Spleen (tissue), 11 donors: ENCODE measurements around the gene SLC22A9. TPM values are rescaled to one million over a fixed set of nuclear protein-coding genes. Genes with fewer than 3 reads are reported as not detected.

Experiments used
- DNase-seq: peaks from one replicate; pipeline ENCODE4 v3.0.0-alpha.2; 2020
- H3K27ac ChIP-seq, 8 donors: fragments of 200-600 bp; sonication (generic) in 7 of 8; 1 replicate in 4 of 8; 2 replicates in 4 of 8; pipeline versions ENCODE4 v1.5.0 to v1.8.0; 2016 to 2021; ENCODE audit warnings: inconsistent platforms in 4 of 8, mild to moderate bottlenecking in 4 of 8, moderate library complexity in 1 of 8
- H3K27me3 ChIP-seq, 7 donors: fragments of 200-600 bp; sonication (generic) in 6 of 7; replicated peaks in 1 of 7; 1 replicate in 4 of 7; 2 replicates in 3 of 7; pipeline versions ENCODE4 v1.5.0 to v1.8.0; 2016 to 2021; ENCODE audit warnings: inconsistent platforms in 3 of 7, mild to moderate bottlenecking in 1 of 7
- H3K36me3 ChIP-seq, 6 donors: fragments of 200-600 bp; sonication (generic) in 5 of 6; 1 replicate in 4 of 6; 2 replicates in 2 of 6; pipeline versions ENCODE4 v1.5.0 to v1.8.0; 2016 to 2021; ENCODE audit warnings: inconsistent platforms in 2 of 6
- H3K4me1 ChIP-seq, 6 donors: fragments of 200-600 bp; sonication (generic) in 5 of 6; 1 replicate in 3 of 6; 2 replicates in 3 of 6; pipeline versions ENCODE4 v1.5.0 to v1.8.0; 2016 to 2021; ENCODE audit warnings: inconsistent platforms in 3 of 6
- H3K4me3 ChIP-seq, 8 donors: fragments of 200-600 bp; sonication (generic) in 7 of 8; 1 replicate in 4 of 8; 2 replicates in 4 of 8; pipeline versions ENCODE4 v1.5.0 to v1.8.0; 2016 to 2021; ENCODE audit warnings: inconsistent platforms in 4 of 8, mild to moderate bottlenecking in 4 of 8, moderate library complexity in 2 of 8
- H3K9me3 ChIP-seq, 8 donors: fragments of 200-600 bp; sonication (generic) in 7 of 8; 1 replicate in 4 of 8; 2 replicates in 4 of 8; pipeline versions ENCODE4 v1.5.0 to v1.8.0; 2016 to 2021; ENCODE audit warnings: inconsistent platforms in 4 of 8
- POLR2A ChIP-seq, 3 donors: fragments of 450-650 bp; IDR thresholded peaks; one replicate each; pipeline ENCODE4 v1.5.1; 2017; ENCODE audit warnings: antibody characterized with exemption in 3 of 3, mild to moderate bottlenecking in 1 of 3
- POLR2AphosphoS5 ChIP-seq, 3 donors: sonication (generic); formaldehyde crosslinking; IDR thresholded peaks; one replicate each; pipeline ENCODE4 v1.5.1; 2017; ENCODE audit warnings: antibody characterized with exemption in 3 of 3
- WGBS, 5 donors: extraction: QIAGEN DNeasy Blood & Tissue Kit in 3 of 5; methylation state at CpG; one replicate each; pipeline versions ENCODE4 v1.1.5 to v1.1.7; 2013 to 2018; 5-methylcytosine and 5-hydroxymethylcytosine counted together
- intact Hi-C: fragments of 100-400 bp; cut with DNase I; formaldehyde crosslinking; loops from one replicate; pipeline ENCODE4 v1.15.0; 2023; ENCODE audit warnings: low total_unique reads
- polyA plus RNA-seq, 3 donors: library from polyadenylated mRNA; stranded (reverse); fragments of 200-250 nt; gene quantifications; one replicate each; pipeline ENCODE4 v1.2.1, GENCODE V29; 2013
- total RNA-seq, 7 donors: library from RNA; depleted of rRNA in 3 of 7; stranded (reverse); fragments of >200 nt in 3 of 7; fragmentation: NEBNext Ultra II Directional in 4 of 7; extraction: Animal tissue kit (Norgen Biotek cat#: 25700) in 4 of 7; gene quantifications; one replicate each; pipeline versions ENCODE4 v1.1.0 to v1.2.1, GENCODE V29; 2016 to 2021
- TF ChIP-seq, protein P1 (sequence below), 11 experiments: fragments of 200-600 bp in 7 of 11; fragments of 450-650 bp in 4 of 11; sonication (generic) in 4 of 11; IDR thresholded peaks in 8 of 11; conservative IDR thresholded peaks in 3 of 11; 1 replicate in 7 of 11; 2 replicates in 4 of 11; pipeline versions ENCODE4 v1.4.0 to v1.8.0; 2016 to 2021; ENCODE audit warnings: antibody characterized with exemption in 11 of 11, inconsistent platforms in 4 of 11, mild to moderate bottlenecking in 1 of 11
- donor health status: healthy with polysubstance abuse.
- donor health status: DM: no; HTN: no; CAD: no; lungs with moderate emphysema.
- donor health status: DM: no; HTN: no; CAD: no.
- donor health status: Bipolar disorder and iron deficiency.
- donor health status: healthy.
- donor health status: DM: no; HTN: no; CAD: no.
- donor health status: DM: yes; HTN: yes; CAD: no.

The SLC22A9 gene
- total and polyA plus RNA-seq, 10 donors = 0.06 TPM; not detected in 9

GRCh38 chr11:63404161-63404935 is 34.8 kb downstream of the SLC22A9 start:
- intact Hi-C loops = no loop called here
- H3K27ac ChIP-seq = no peak overlapping the region
- TF ChIP-seq, protein P1, sequence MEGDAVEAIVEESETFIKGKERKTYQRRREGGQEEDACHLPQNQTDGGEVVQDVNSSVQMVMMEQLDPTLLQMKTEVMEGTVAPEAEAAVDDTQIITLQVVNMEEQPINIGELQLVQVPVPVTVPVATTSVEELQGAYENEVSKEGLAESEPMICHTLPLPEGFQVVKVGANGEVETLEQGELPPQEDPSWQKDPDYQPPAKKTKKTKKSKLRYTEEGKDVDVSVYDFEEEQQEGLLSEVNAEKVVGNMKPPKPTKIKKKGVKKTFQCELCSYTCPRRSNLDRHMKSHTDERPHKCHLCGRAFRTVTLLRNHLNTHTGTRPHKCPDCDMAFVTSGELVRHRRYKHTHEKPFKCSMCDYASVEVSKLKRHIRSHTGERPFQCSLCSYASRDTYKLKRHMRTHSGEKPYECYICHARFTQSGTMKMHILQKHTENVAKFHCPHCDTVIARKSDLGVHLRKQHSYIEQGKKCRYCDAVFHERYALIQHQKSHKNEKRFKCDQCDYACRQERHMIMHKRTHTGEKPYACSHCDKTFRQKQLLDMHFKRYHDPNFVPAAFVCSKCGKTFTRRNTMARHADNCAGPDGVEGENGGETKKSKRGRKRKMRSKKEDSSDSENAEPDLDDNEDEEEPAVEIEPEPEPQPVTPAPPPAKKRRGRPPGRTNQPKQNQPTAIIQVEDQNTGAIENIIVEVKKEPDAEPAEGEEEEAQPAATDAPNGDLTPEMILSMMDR (IDR thresholded peaks at IDR 0.05 in 8 of 11, conservative IDR thresholded peaks at IDR 0.05 in 3 of 11) = no peak
- no peak for TF ChIP-seq POLR2A (IDR thresholded peaks at IDR 0.05)
- TF ChIP-seq POLR2AphosphoS5 (IDR thresholded peaks at IDR 0.05) = no peak

DNA sequence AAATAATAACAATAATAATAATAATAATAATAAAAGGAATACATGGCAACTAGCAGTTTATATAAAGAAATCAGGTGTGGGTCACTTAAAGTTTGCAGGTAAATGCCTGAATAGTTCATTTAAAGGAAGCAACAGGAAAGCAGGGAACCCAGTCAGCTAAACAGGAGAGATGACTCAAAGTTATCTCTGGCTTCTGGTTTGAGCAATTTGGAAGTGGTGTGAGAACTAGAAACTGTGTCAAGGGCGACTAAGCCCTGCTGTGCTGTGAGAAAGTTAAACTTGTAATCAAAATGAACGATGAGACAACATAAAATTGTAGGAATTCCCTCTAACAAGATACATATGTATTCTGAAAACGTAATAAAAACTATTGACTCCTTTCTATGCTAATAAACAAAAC is 35.5 kb downstream of the SLC22A9 start:
- no peak overlapping the region for H3K4me3 ChIP-seq
- H3K9me3 ChIP-seq = no peaks in the 10 kb centered on the region
- no peaks in the 10 kb centered on the region for H3K36me3 ChIP-seq
- TF ChIP-seq, protein P1 (IDR thresholded peaks at IDR 0.05 in 8 of 11, conservative IDR thresholded peaks at IDR 0.05 in 3 of 11) = no peak
- TF ChIP-seq POLR2A (IDR thresholded peaks at IDR 0.05) = no peak
- TF ChIP-seq POLR2AphosphoS5 (IDR thresholded peaks at IDR 0.05) = no peak
- intact Hi-C loops = no loop called here
- DNase-seq = no peak
- peaks cover 0 to 17% (median 0%) of the 10 kb centered on the region in 7 donors for H3K27me3 ChIP-seq
- WGBS, 5 donors = 64 to 83% (median 74%) methylated on average over 3 of the region's 3 CpGs
- no peaks in the 10 kb centered on the region for H3K4me1 ChIP-seq
- H3K27ac ChIP-seq = no peak overlapping the region

More at GRCh38 chr11:63404161-63404935, 34.8 kb downstream of the SLC22A9 start:
- Histone ChIP-seq H3K4me3 (no peak overlapping the region), H3K27me3 (peaks cover 0 to 10% (median 0%) of the 10 kb centered on the region in 7 donors), H3K9me3 (no peaks in the 10 kb centered on the region), H3K36me3 (no peaks in the 10 kb centered on the region), H3K4me1 (no peaks in the 10 kb centered on the region)
- no peak for DNase-seq
- WGBS, 5 donors = 75 to 87% (median 83%) methylated on average over 5 of the region's 5 CpGs

DNA sequence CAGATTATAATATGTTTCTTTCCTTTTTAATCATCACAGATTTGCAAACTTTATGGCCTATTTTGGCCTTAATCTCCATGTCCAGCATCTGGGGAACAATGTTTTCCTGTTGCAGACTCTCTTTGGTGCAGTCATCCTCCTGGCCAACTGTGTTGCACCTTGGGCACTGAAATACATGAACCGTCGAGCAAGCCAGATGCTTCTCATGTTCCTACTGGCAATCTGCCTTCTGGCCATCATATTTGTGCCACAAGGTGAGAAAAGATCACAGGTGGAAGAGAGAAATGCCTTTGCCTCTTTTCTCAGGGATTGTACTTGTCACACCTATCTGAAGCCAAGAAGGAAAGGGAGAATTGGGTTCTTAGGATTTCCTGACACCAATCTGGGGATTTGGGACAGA is 36.9 kb downstream of the SLC22A9 start:
- Histone ChIP-seq H3K9me3 (no peaks in the 10 kb centered on the region), H3K4me3 (no peak overlapping the region), H3K36me3 (no peaks in the 10 kb centered on the region), H3K27ac (no peak overlapping the region), H3K27me3 (peaks cover 0 to 17% (median 0%) of the 10 kb centered on the region in 7 donors), H3K4me1 (no peaks in the 10 kb centered on the region)
- intact Hi-C loops = no loop called here
- DNase-seq = no peak
- WGBS, 5 donors = 88 to 96% (median 92%) methylated on average over 2 of the region's 2 CpGs
- TF ChIP-seq POLR2A (IDR thresholded peaks at IDR 0.05) (no peak), POLR2AphosphoS5 (IDR thresholded peaks at IDR 0.05) (no peak)
- TF ChIP-seq, protein P1 (IDR thresholded peaks at IDR 0.05 in 8 of 11, conservative IDR thresholded peaks at IDR 0.05 in 3 of 11) = no peak

- Histone ChIP-seq H3K27ac (no peak overlapping the region), H3K36me3 (no peaks in the 10 kb centered on the region), H3K4me3 (no peak overlapping the region), H3K27me3 (no peaks in the 10 kb centered on the region), H3K4me1 (no peaks in the 10 kb centered on the region), H3K9me3 (peaks cover 0 to 6% (median 0%) of the 10 kb centered on the region in 8 donors)
- WGBS, 5 donors = 29 to 90% (median 47%) methylated on average over 2 of the region's 2 CpGs
- DNase-seq = no peak
- TF ChIP-seq, protein P1 (IDR thresholded peaks at IDR 0.05 in 8 of 11, conservative IDR thresholded peaks at IDR 0.05 in 3 of 11) = no peak
- TF ChIP-seq POLR2AphosphoS5 (IDR thresholded peaks at IDR 0.05) (no peak), POLR2A (IDR thresholded peaks at IDR 0.05) (no peak)
- intact Hi-C loops = no loop called here
These were observed 47.7 kb downstream of the SLC22A9 start for GRCh38 chr11:63417174-63417852.
